Fibroblast of the aortic adventitia (primary cell): ENCODE measurements around the gene TBX4. TPM values are rescaled to one million over a fixed set of nuclear protein-coding genes. Genes with fewer than 3 reads are reported as not detected.
"Not testable (repeated sequence)": the region's sequence is repeated elsewhere in the genome, so short reads cannot be mapped to it uniquely, and the experiment has no call there.

Experiments
- DNase-seq: peaks from one replicate; pipeline ENCODE4 v3.0.0-alpha.2; 2010; ENCODE audit warnings: low read depth
- H3K4me3 ChIP-seq: 2 replicates; pipeline ENCODE4 v1.5.1; 2011; ENCODE audit warnings: low read depth, mild to moderate bottlenecking, control low read depth, low read length, moderate library complexity
- CTCF ChIP-seq: IDR thresholded peaks from 2 replicates; pipeline ENCODE4 v1.5.1; 2011; ENCODE audit warnings: mild to moderate bottlenecking, low read length, control low read depth, inconsistent platforms; ENCODE audit not compliant: insufficient read depth
- total RNA-seq: library from RNA; depleted of rRNA; stranded (reverse); fragments of >200 nt; gene quantifications from 2 replicates; pipeline ENCODE4 v1.2.3, GENCODE V29; 2012; ENCODE audit warnings: low replicate concordance

Gene TBX4
- total RNA-seq, 1 donor: not detected

- TF ChIP-seq CTCF: no peak
- H3K4me3 ChIP-seq: no peak overlapping the region
- DNase-seq: no peak
These were observed 28.1 kb upstream of the TBX4 start for GRCh38 chr17:61423967-61424649.

- no peak overlapping the region for H3K4me3 ChIP-seq
- TF ChIP-seq CTCF: no peak
- DNase-seq: no peak
These were observed 26.3 kb upstream of the TBX4 start for GRCh38 chr17:61425682-61426481.

- H3K4me3 ChIP-seq: no peak overlapping the region
- DNase-seq: no peak
- no peak for TF ChIP-seq CTCF
These were observed 25.5 kb upstream of the TBX4 start for GRCh38 chr17:61426482-61427304.

GRCh38 chr17:61427567-61427966 lies 24.7 kb upstream of the TBX4 start:
- DNase-seq: no peak
- TF ChIP-seq CTCF: no peak

GRCh38 chr17:61429274-61429673 lies 22.9 kb upstream of the TBX4 start:
- no peak overlapping the region for H3K4me3 ChIP-seq
- DNase-seq: no peak
- no peak for TF ChIP-seq CTCF

More at GRCh38 chr17:61427567-61427966, 24.7 kb upstream of the TBX4 start:
- H3K4me3 ChIP-seq: no peak overlapping the region

GRCh38 chr17:61429831-61430230 lies 22.4 kb upstream of the TBX4 start:
- DNase-seq, H3K4me3 ChIP-seq: not testable (repeated sequence)
